Activated T-helper 9 cell treated with anti-CD3 and anti-CD28 coated beads, Interleukin-2, amount 50 U/mL, for 16 hours (primary cell): ENCODE results near the gene C2orf66.

Experiments used
- DNase-seq: peaks from one replicate; pipeline ENCODE4 v3.0.0-alpha.2; 2020; ENCODE audit warnings: low read depth

The C2orf66 gene

DNA sequence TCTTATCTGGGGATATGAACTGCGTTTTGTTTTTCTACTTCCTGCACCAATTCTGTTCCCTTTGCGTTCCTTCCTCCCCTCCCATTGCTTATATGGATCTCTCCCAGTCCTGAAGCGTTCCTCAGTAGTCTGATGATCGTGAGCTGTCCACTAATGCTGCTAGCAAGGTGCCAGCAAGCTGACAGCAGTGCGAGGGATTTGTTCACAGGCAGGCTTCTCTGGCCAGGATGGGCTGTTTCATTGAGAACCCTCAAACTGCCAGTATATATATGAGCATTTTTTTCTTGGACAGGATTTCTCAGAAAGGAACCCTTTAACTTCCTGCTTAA, 49.8 kb downstream of the C2orf66 start:
- no peak for DNase-seq

DNA sequence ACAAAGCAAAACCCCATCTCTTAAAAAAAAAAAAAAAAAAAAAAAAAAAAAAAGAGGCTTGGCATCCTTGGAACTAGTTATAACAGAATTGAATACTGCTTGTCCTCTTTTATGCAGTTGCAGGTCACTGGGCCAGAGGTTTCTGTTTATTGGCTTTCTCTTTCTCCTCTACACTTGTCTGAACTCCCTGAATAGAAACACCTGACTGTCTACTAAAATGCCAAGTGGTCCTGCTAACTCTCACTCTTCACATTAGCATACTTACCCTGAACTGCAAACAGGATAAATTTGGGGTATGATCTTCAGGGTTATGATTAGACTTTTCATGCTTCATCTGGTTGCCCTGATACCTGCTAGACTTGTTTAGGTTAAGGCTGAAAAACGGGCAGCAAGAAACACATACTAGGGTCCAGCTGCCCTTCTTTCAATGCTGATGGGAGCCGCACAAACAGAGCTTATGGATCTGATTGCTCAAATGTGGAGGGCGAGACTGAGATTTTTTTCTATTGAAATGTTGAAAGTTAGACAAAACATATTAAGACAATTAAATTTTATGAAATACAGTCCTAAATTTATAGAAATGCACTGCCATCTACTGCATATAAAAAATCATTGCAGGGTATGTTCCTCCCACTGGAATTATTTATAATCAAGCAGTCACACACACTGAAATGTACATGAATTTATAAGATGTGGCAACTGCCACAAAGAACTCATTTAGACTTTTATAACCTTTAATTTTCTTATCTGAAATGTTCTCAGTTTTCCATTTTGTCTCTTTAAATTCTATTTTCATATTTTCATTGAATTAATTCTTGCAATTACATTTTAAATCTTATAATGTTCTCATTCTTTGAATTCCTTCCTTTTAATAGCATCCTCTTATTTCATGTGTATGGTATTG, 50.4 kb downstream of the C2orf66 start:
- no peak for DNase-seq
